OCI-LY7 (cell line): ENCODE measurements around the gene EED. TPM values are rescaled to one million over a fixed set of nuclear protein-coding genes. Genes with fewer than 3 reads are reported as not detected.

Experiments
- BruUV-seq: library from RNA; stranded (reverse); fragments of 400-500 nt; replicated peaks from 2 replicates; lab custom pipeline; 2021; lab: Mats Ljungman, UMichigan
- CTCF ChIA-PET: fragments of 300-600 bp; sonication (Branson Sonifier 250); formaldehyde crosslinking; loops from one replicate; lab custom pipeline; 2022; ENCODE audit warnings: antibody characterized with exemption; ENCODE audit not compliant: unreplicated experiment; lab: Charles Lee
- POLR2A ChIA-PET: fragments of 300-600 bp; sonication (Branson Sonifier 250); formaldehyde crosslinking; loops from one replicate; lab custom pipeline; 2022; ENCODE audit warnings: antibody characterized with exemption; lab: Charles Lee
- DNase-seq: peaks from one replicate; pipeline ENCODE4 v3.0.0-alpha.2; 2015; ENCODE audit warnings: low spot score
- H2AFZ ChIP-seq: fragments of 200-600 bp; sonication (generic), shearing (Covaris generic); 2 replicates; pipeline ENCODE4 v1.6.1; 2014; ENCODE audit warnings: mild to moderate bottlenecking, antibody characterized with exemption, low read length, moderate library complexity
- H3K27ac ChIP-seq: fragments of 200-600 bp; sonication (generic); 2 replicates; pipeline ENCODE4 v1.5.1; 2014; ENCODE audit warnings: mixed run types, low read depth, mild to moderate bottlenecking, moderate library complexity, low read length, inconsistent platforms; ENCODE audit not compliant: poor library complexity, severe bottlenecking
- H3K36me3 ChIP-seq: fragments of 200-600 bp; sonication (generic); 2 replicates; pipeline ENCODE4 v1.6.1; 2014; ENCODE audit warnings: mild to moderate bottlenecking, antibody characterized with exemption, low read length, moderate library complexity, mixed read lengths; ENCODE audit not compliant: insufficient read depth
- H3K4me1 ChIP-seq: fragments of 200-600 bp; sonication (generic); 2 replicates; pipeline ENCODE4 v1.5.1; 2014; ENCODE audit warnings: mild to moderate bottlenecking, low read length; ENCODE audit not compliant: insufficient read depth, poor library complexity, severe bottlenecking
- H3K4me2 ChIP-seq: fragments of 200-600 bp; sonication (generic); 2 replicates; pipeline ENCODE4 v1.6.1; 2014; ENCODE audit warnings: mild to moderate bottlenecking, low read length
- H3K4me3 ChIP-seq: fragments of 200-600 bp; sonication (generic); 2 replicates; pipeline ENCODE4 v1.5.1; 2014; ENCODE audit warnings: mild to moderate bottlenecking, low read depth, low read length; ENCODE audit not compliant: poor library complexity, severe bottlenecking
- H3K79me2 ChIP-seq: fragments of 200-600 bp; sonication (generic); 2 replicates; pipeline ENCODE4 v1.6.1; 2016; ENCODE audit warnings: low read depth, mild to moderate bottlenecking, low read length, moderate library complexity, mixed read lengths; ENCODE audit not compliant: insufficient read depth
- H3K9me2 ChIP-seq: fragments of 200-600 bp; sonication (generic); 2 replicates; pipeline ENCODE4 v1.6.1; 2016; ENCODE audit warnings: mild to moderate bottlenecking, low read length, mixed read lengths; ENCODE audit not compliant: insufficient read depth
- H3K9me3 ChIP-seq: fragments of 200-600 bp; sonication (generic); 2 replicates; pipeline ENCODE4 v1.6.1; 2014; ENCODE audit warnings: mild to moderate bottlenecking, mixed run types, low read length, mixed read lengths
- H4K20me1 ChIP-seq: fragments of 200-600 bp; sonication (generic); 2 replicates; pipeline ENCODE4 v1.6.1; 2014; ENCODE audit warnings: mild to moderate bottlenecking, antibody characterized with exemption, low read length, moderate library complexity, mixed read lengths; ENCODE audit not compliant: insufficient read depth
- CTCF ChIP-seq: fragments of 200-600 bp; sonication (generic); conservative IDR thresholded peaks from 2 replicates; pipeline ENCODE4 v1.5.1; 2014; ENCODE audit warnings: mild to moderate bottlenecking, antibody characterized with exemption, low read length, moderate library complexity, mixed read lengths
- EZH2phosphoT487 ChIP-seq: fragments of 200-600 bp; sonication (generic); IDR thresholded peaks from 2 replicates; pipeline ENCODE4 v1.6.1; 2018; ENCODE audit warnings: low read depth, borderline replicate concordance, mild to moderate bottlenecking, mixed run types, antibody characterized with exemption, low read length, moderate library complexity, mixed read lengths
- intact Hi-C: fragments of 100-400 bp; cut with micrococcal nuclease; formaldehyde crosslinking; loops from one replicate; pipeline ENCODE4 v1.10.0; 2022; ENCODE audit not compliant: unreplicated experiment
- total RNA-seq, 2 experiments: library from RNA; depleted of rRNA in 1 of 2; stranded (reverse); fragments of >200 nt in 1 of 2; shearing (Covaris generic) in 1 of 2; gene quantifications; 2 replicates each; pipeline ENCODE4 v1.2.3, GENCODE V29; 2014 to 2022

Gene EED
- total RNA-seq, 2 experiments from 2014 or later: 25.2 to 40.2 TPM

- POLR2A ChIA-PET: no interaction called here
- no TSS peak for BruUV-seq
Observed at GRCh38 chr11:86214710-86215109, 29.8 kb upstream of the EED start.

GRCh38 chr11:86218125-86219084 is 26.1 kb upstream of the EED start:
- intact Hi-C loops: loop anchor here (2.0 to 10.0 kb wide), 3 partner anchors 176 to 361 kb away; partner anchors contain the start of gene CCDC83
- TF ChIP-seq EZH2phosphoT487 (no peak), CTCF (peak; percentile 89)
- Histone ChIP-seq H3K4me3 (no peak overlapping the region), H3K9me3 (no peaks in the 10 kb centered on the region), H2AFZ (peak overlapping the region; percentile 86), H4K20me1 (no peaks in the 10 kb centered on the region), H3K4me1 (peaks cover 9% of the 10 kb centered on the region), H3K79me2 (no peaks in the 10 kb centered on the region), H3K27ac (no peak overlapping the region), H3K36me3 (no peaks in the 10 kb centered on the region), H3K4me2 (peak overlapping the region; percentile 59), H3K9me2 (no peaks in the 10 kb centered on the region)
- DNase-seq: peak; percentile 67
- CTCF ChIA-PET: no interaction called here
- POLR2A ChIA-PET: interaction anchor here (0.5 to 1.1 kb wide), 4 partner anchors 11 to 186 kb away, joined by 3 to 7 read pairs (median 3); no protein-coding TSS in a partner anchor
- BruUV-seq: no TSS peak

More at GRCh38 chr11:86214710-86215109, 29.8 kb upstream of the EED start:
- no peaks in the 10 kb centered on the region for H3K79me2 ChIP-seq
- no peaks in the 10 kb centered on the region for H4K20me1 ChIP-seq
- TF ChIP-seq CTCF (no peak), EZH2phosphoT487 (no peak)
- H3K9me2 ChIP-seq: no peaks in the 10 kb centered on the region
- intact Hi-C loops: loop anchor here (5.0 to 10.0 kb wide), 2 partner anchors 270 to 357 kb away; partner anchors contain the start of gene CCDC83
- H3K9me3 ChIP-seq: no peaks in the 10 kb centered on the region
- peaks cover 5% of the 10 kb centered on the region for H3K4me1 ChIP-seq
- no peak overlapping the region for H3K4me3 ChIP-seq
- DNase-seq: no peak
- H3K36me3 ChIP-seq: no peaks in the 10 kb centered on the region
- no peak overlapping the region for H3K27ac ChIP-seq
- no peak overlapping the region for H2AFZ ChIP-seq
- H3K4me2 ChIP-seq: no peak overlapping the region
- CTCF ChIA-PET: no interaction called here
